ENCODE data around the gene ZNF236. TPM values are rescaled to one million over a fixed set of nuclear protein-coding genes. Genes with fewer than 3 reads are reported as not detected.

Gene ZNF236
- polyA plus RNA-seq, 1 donor from 2014 or later, result 7.7 TPM

DNA sequence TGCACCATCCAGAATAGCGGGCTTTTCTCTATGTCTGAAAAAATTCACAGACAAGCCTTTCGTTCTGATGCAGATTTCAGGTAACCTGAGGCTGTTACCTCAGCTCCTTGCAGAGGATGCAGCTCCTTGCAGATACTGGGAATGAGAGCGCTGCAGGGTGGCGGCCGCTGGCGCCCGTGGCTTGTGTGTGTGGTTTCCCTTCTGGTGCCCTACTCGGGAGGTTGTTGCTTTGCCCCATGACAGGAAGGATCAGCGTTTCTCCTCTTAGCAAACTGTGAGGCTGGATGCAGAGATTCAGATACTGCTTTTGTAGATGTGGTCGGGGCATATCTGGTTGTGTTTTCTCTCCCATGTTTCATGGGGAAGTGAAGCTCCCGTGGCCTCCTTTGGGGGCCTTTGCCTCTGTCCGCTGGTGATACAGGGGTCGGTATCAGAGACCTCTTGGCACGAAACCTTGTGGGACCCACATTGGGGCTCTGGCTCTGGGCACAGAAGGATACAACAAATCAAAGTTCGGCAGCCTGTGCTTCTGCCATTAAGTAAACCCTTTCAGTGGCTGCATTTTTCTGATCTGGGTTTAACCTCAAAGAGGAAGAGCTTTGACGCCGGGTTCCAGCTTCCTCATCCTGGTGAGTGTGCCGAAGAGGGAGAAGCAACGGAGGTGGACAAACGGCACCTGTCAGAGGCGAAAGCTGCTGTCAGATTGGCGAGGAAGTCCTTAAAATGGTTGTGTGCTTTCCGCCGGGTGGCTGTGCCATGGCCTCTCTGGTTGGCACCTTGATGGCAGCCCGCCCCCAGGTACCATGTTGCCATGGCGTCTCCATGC, 182.4 kb downstream of the ZNF236 start:
- no peaks in the 10 kb centered on the region for H3K79me2 ChIP-seq (replicated peaks; ENCODE audit: insufficient read depth, low read length)
- H3K36me3 ChIP-seq (ENCODE audit: insufficient read depth, low read length), result no peaks in the 10 kb centered on the region
- H2AFZ ChIP-seq (ENCODE audit: low read depth, low read length), result no peak overlapping the region
- H3F3A ChIP-seq (ENCODE audit: insufficient read depth, low read length, poor library complexity, severe bottlenecking), result no peaks in the 10 kb centered on the region
- no peaks in the 10 kb centered on the region for H3K9me3 ChIP-seq (ENCODE audit: low read length)
- no peak overlapping the region for H3K27ac ChIP-seq (ENCODE audit: low read length)
- H3K4me2 ChIP-seq (ENCODE audit: low read length), result no peak overlapping the region
- H3K9me2 ChIP-seq (ENCODE audit: insufficient read depth, low read length), result no peaks in the 10 kb centered on the region
- H4K20me1 ChIP-seq (ENCODE audit: insufficient read depth), result no peaks in the 10 kb centered on the region
- TF ChIP-seq RAD21 (conservative IDR thresholded peaks at IDR 0.05) (no peak), MXI1 (conservative IDR thresholded peaks at IDR 0.05; ENCODE audit: poor library complexity, severe bottlenecking) (no peak), SMC3 (conservative IDR thresholded peaks at IDR 0.05; ENCODE audit: poor library complexity) (no peak), EZH2 (IDR thresholded peaks at IDR 0.05; ENCODE audit: borderline replicate concordance, insufficient read depth, low read length, poor library complexity, severe bottlenecking) (no peak), CTCF (IDR thresholded peaks at IDR 0.05; ENCODE audit: poor library complexity, severe bottlenecking) (no peak), POLR2AphosphoS5 (IDR thresholded peaks at IDR 0.05) (no peak), REST (IDR thresholded peaks at IDR 0.05; ENCODE audit: borderline replicate concordance) (no peak), EP300 (conservative IDR thresholded peaks at IDR 0.05; ENCODE audit: poor library complexity, severe bottlenecking) (no peak), TAF1 (IDR thresholded peaks at IDR 0.05; ENCODE audit: low read depth) (no peak)
- no peaks in the 10 kb centered on the region for H3K27me3 ChIP-seq (ENCODE audit: insufficient read depth, low read depth, low read length)
- no peak overlapping the region for H3K4me3 ChIP-seq (ENCODE audit: low read length)
- H3K9ac ChIP-seq (ENCODE audit: low read length), result no peak overlapping the region

DNA sequence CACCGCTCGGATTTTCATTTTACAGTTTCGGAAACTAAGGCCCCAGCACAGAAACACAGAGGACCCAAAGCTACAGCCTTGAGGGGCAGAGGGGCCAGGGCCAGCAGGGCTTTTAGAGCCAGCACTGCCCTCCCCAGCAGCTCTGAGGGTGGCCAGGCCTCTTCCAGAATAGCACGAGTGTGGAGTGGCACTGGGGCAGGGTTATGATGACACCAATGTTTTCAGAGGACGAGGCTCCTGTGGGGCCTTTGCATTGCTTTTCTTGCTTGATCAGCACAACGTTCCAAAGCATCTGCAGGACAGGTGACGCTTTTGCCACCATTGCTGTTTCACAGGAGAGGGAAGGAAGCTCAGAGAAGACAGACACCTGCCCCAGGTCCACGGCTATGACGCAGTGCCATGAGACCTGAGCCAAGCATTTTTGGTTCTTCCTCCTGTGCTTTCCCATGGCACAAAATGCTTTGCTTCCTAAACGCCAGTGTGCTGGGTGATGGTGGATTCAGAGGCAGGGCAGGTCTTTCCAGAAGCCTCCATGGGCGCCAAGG, 183.4 kb downstream of the ZNF236 start:
- H3K27me3 ChIP-seq (ENCODE audit: insufficient read depth, low read depth, low read length), result no peaks in the 10 kb centered on the region
- no peak for TF ChIP-seq TAF1 (IDR thresholded peaks at IDR 0.05; ENCODE audit: low read depth)
- no peak for TF ChIP-seq REST (IDR thresholded peaks at IDR 0.05; ENCODE audit: borderline replicate concordance)
- no peak for TF ChIP-seq SMC3 (conservative IDR thresholded peaks at IDR 0.05; ENCODE audit: poor library complexity)
- no peak for TF ChIP-seq RAD21 (conservative IDR thresholded peaks at IDR 0.05)
- TF ChIP-seq EZH2 (IDR thresholded peaks at IDR 0.05; ENCODE audit: borderline replicate concordance, insufficient read depth, low read length, poor library complexity, severe bottlenecking), result no peak
- TF ChIP-seq POLR2AphosphoS5 (IDR thresholded peaks at IDR 0.05), result no peak
- TF ChIP-seq MXI1 (conservative IDR thresholded peaks at IDR 0.05; ENCODE audit: poor library complexity, severe bottlenecking), result no peak
- TF ChIP-seq CTCF (IDR thresholded peaks at IDR 0.05; ENCODE audit: poor library complexity, severe bottlenecking), result no peak
- no peak for TF ChIP-seq EP300 (conservative IDR thresholded peaks at IDR 0.05; ENCODE audit: poor library complexity, severe bottlenecking)
- no peak overlapping the region for H3K27ac ChIP-seq (ENCODE audit: low read length)
- H3K9me3 ChIP-seq (ENCODE audit: low read length), result no peaks in the 10 kb centered on the region
- no peak overlapping the region for H3K4me2 ChIP-seq (ENCODE audit: low read length)
- H2AFZ ChIP-seq (ENCODE audit: low read depth, low read length), result no peak overlapping the region
- H3F3A ChIP-seq (ENCODE audit: insufficient read depth, low read length, poor library complexity, severe bottlenecking), result no peaks in the 10 kb centered on the region
- no peaks in the 10 kb centered on the region for H3K9me2 ChIP-seq (ENCODE audit: insufficient read depth, low read length)
- no peaks in the 10 kb centered on the region for H3K36me3 ChIP-seq (ENCODE audit: insufficient read depth, low read length)
- H3K4me3 ChIP-seq (ENCODE audit: low read length), result no peak overlapping the region
- no peaks in the 10 kb centered on the region for H3K79me2 ChIP-seq (replicated peaks; ENCODE audit: insufficient read depth, low read length)
- H3K9ac ChIP-seq (ENCODE audit: low read length), result no peak overlapping the region
- no peaks in the 10 kb centered on the region for H4K20me1 ChIP-seq (ENCODE audit: insufficient read depth)

Data from neural cell (in vitro differentiated cells).